Right lobe of liver (tissue), 4 donors: ENCODE data around the gene MREG.

Experiments
- POLR2A ChIP-seq: fragments of 450-650 bp; IDR thresholded peaks from one replicate; pipeline ENCODE4 v1.6.1; 2017; ENCODE audit warnings: antibody characterized with exemption, mild to moderate bottlenecking
- TF ChIP-seq, protein P1 (sequence below), 4 donors: fragments of 200-600 bp in 3 of 4; fragments of 450-650 bp in 1 of 4; IDR thresholded peaks; one replicate each; pipeline versions ENCODE4 v1.5.1 to v1.8.0; 2016 to 2022; ENCODE audit warnings: antibody characterized with exemption in 4 of 4, mild to moderate bottlenecking in 2 of 4
- donor health status: DM: no; HTN: no; CAD: no.
- donor health status: DM: no; HTN: no; CAD: no.
- donor health status: DM: no; HTN: yes; CAD: no.

GRCh38 chr2:215968499-215968898 lies 44.9 kb downstream of the MREG start:
- TF ChIP-seq, protein P1, sequence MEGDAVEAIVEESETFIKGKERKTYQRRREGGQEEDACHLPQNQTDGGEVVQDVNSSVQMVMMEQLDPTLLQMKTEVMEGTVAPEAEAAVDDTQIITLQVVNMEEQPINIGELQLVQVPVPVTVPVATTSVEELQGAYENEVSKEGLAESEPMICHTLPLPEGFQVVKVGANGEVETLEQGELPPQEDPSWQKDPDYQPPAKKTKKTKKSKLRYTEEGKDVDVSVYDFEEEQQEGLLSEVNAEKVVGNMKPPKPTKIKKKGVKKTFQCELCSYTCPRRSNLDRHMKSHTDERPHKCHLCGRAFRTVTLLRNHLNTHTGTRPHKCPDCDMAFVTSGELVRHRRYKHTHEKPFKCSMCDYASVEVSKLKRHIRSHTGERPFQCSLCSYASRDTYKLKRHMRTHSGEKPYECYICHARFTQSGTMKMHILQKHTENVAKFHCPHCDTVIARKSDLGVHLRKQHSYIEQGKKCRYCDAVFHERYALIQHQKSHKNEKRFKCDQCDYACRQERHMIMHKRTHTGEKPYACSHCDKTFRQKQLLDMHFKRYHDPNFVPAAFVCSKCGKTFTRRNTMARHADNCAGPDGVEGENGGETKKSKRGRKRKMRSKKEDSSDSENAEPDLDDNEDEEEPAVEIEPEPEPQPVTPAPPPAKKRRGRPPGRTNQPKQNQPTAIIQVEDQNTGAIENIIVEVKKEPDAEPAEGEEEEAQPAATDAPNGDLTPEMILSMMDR (IDR thresholded peaks at IDR 0.05), result no peak
- TF ChIP-seq POLR2A, result no peak
